Endothelial cell (in vitro differentiated cells): ENCODE results near the gene ITPR2. TPM values are rescaled to one million over a fixed set of nuclear protein-coding genes. Genes with fewer than 3 reads are reported as not detected.
"Not testable (repeated sequence)": the region's sequence is repeated elsewhere in the genome, so short reads cannot be mapped to it uniquely, and the experiment has no call there.

Experiments used
- DNase-seq: peaks from one replicate; pipeline ENCODE4 v3.0.0; 2021; ENCODE audit warnings: low spot score
- H3K27ac Mint-ChIP-seq: one replicate; pipeline ENCODE4 v1.8.0; 2021; ENCODE audit warnings: mixed read lengths, inconsistent platforms; ENCODE audit not compliant: unreplicated experiment
- H3K27me3 Mint-ChIP-seq: one replicate; pipeline ENCODE4 v1.8.0; 2021; ENCODE audit warnings: mild to moderate bottlenecking, moderate library complexity, mixed read lengths, inconsistent platforms; ENCODE audit not compliant: unreplicated experiment
- H3K36me3 Mint-ChIP-seq: one replicate; pipeline ENCODE4 v1.8.0; 2021; ENCODE audit warnings: mild to moderate bottlenecking, low read depth, mixed read lengths, inconsistent platforms; ENCODE audit not compliant: unreplicated experiment
- H3K4me1 Mint-ChIP-seq: one replicate; pipeline ENCODE4 v1.8.0; 2021; ENCODE audit warnings: mild to moderate bottlenecking, mixed read lengths, inconsistent platforms; ENCODE audit not compliant: unreplicated experiment
- H3K4me3 Mint-ChIP-seq: one replicate; pipeline ENCODE4 v1.8.0; 2021; ENCODE audit warnings: mild to moderate bottlenecking, mixed read lengths, inconsistent platforms; ENCODE audit not compliant: unreplicated experiment
- H3K9me3 Mint-ChIP-seq: one replicate; pipeline ENCODE4 v1.8.0; 2021; ENCODE audit warnings: mixed read lengths, inconsistent platforms; ENCODE audit not compliant: unreplicated experiment
- total RNA-seq: library from RNA; stranded (reverse); fragmentation: NEBNext Ultra II Directional; extraction: Animal tissue kit (Norgen Biotek cat#: 25700); gene quantifications from one replicate; pipeline ENCODE4 v1.2.1, GENCODE V29; 2021; ENCODE audit not compliant: unreplicated experiment
- TF ChIP-seq, protein P1 (sequence below): fragments of 200-600 bp; sonication (generic); IDR thresholded peaks from one replicate; pipeline ENCODE4 v1.5.0; 2021; ENCODE audit warnings: antibody characterized with exemption; ENCODE audit not compliant: unreplicated experiment

ITPR2 gene
- total RNA-seq, 1 donor from 2014 or later: 33.8 TPM

DNA sequence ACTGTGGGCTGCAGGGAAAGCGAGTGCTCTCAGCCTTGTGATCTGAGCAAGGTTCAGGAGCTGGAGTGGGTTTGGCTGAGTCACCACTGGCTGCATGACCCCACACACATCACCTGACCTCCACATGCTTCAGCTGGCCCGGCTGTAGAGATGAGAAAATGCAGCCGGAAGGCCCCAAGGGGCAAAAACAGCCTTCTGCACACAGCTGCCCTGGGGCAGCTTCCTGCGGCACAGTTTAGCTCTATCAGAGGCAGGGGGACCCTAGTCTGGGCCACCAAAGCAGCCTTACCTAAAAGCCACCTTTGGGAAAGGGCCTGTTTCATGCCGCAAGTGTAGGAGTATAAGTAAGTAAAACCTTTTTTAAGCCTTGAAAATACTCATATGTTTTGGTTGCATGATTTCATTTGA is 514.3 kb downstream of the ITPR2 start:
- no peaks in the 10 kb centered on the region for H3K9me3 Mint-ChIP-seq
- TF ChIP-seq, protein P1, sequence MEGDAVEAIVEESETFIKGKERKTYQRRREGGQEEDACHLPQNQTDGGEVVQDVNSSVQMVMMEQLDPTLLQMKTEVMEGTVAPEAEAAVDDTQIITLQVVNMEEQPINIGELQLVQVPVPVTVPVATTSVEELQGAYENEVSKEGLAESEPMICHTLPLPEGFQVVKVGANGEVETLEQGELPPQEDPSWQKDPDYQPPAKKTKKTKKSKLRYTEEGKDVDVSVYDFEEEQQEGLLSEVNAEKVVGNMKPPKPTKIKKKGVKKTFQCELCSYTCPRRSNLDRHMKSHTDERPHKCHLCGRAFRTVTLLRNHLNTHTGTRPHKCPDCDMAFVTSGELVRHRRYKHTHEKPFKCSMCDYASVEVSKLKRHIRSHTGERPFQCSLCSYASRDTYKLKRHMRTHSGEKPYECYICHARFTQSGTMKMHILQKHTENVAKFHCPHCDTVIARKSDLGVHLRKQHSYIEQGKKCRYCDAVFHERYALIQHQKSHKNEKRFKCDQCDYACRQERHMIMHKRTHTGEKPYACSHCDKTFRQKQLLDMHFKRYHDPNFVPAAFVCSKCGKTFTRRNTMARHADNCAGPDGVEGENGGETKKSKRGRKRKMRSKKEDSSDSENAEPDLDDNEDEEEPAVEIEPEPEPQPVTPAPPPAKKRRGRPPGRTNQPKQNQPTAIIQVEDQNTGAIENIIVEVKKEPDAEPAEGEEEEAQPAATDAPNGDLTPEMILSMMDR: no peak
- no peak overlapping the region for H3K27ac Mint-ChIP-seq
- H3K27me3 Mint-ChIP-seq: peaks cover 1% of the 10 kb centered on the region
- no peak for DNase-seq
- H3K36me3 Mint-ChIP-seq: peaks cover 5% of the 10 kb centered on the region
- H3K4me1 Mint-ChIP-seq: no peaks in the 10 kb centered on the region
- H3K4me3 Mint-ChIP-seq: no peak overlapping the region

DNA sequence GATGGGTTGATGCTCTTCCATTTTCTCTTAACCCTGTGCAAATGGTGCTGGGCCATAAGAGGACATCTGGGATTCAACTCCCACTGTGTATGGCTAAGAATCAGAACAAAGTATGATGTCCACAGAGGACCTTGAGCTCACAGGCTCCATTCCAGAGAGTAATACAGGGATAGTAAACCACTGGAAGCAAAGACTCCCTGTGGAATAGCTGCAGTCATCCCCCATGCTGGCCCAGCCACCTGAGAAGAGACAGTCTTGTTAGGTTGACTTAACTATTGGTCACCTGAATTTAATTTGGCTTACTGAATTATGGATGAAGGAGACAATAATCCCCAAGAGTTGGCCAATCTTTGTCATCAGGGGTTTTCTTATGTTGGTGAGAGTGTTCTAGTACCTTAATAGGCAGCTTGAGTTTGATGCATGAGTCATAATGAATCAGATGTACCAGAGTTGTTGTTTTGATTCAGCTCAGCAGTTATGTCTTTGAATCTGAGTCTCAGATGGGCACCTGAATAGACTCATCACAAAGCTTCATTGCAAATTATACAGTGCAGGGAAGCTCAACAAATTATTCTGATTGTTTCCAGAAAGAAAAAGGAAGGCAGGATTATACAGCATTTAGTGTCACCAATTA is 514.9 kb downstream of the ITPR2 start:
- Mint-ChIP-seq H3K36me3 (peaks cover 5% of the 10 kb centered on the region), H3K27ac (no peak overlapping the region), H3K9me3 (no peaks in the 10 kb centered on the region), H3K4me3 (no peak overlapping the region), H3K27me3 (peaks cover 1% of the 10 kb centered on the region), H3K4me1 (no peaks in the 10 kb centered on the region)
- DNase-seq: no peak
- TF ChIP-seq, protein P1: no peak

DNA sequence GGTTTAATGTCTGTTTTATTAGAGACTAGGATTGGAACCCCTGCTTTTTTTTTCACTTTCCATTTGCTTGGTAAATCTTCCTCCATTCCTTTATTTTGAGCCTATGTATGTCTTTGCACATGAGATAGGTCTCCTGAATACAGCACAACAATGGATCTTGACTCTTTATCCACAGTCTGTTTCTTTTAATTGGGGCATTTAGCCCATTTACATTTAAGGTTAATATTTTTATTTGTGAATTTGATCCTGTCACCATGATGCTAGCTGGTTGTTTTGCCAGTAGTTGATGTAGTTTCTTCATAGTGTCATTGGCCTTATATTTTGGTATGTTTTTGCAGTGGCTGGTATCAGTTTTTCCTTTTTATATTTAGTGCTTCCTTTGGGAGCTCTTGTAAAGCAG is 518.9 kb downstream of the ITPR2 start:
- not testable (repeated sequence) for H3K36me3 Mint-ChIP-seq, DNase-seq, H3K9me3 Mint-ChIP-seq, H3K4me3 Mint-ChIP-seq, H3K27ac Mint-ChIP-seq, H3K27me3 Mint-ChIP-seq, H3K4me1 Mint-ChIP-seq

DNA sequence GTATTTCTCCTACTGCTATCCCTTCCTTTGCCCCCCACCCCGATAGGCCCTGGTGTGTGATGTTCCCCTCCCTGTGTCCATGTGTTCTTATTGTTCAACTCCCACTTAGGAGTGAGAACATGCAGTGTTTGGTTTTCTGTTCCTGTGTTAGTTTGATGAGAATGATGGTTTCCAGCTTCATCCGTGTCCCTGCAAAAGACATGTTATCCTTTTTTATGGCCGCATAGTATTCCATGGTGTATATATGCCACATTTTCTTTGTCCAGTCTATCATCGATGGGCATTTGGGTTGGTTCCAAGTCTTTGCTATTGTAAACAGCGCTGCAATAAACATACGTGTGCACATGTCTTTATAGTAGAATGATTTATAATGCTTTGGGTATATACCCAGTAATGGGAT is 522.5 kb downstream of the ITPR2 start:
- H3K27ac Mint-ChIP-seq, H3K36me3 Mint-ChIP-seq, H3K4me3 Mint-ChIP-seq, H3K27me3 Mint-ChIP-seq, H3K4me1 Mint-ChIP-seq, DNase-seq, H3K9me3 Mint-ChIP-seq: not testable (repeated sequence)

DNA sequence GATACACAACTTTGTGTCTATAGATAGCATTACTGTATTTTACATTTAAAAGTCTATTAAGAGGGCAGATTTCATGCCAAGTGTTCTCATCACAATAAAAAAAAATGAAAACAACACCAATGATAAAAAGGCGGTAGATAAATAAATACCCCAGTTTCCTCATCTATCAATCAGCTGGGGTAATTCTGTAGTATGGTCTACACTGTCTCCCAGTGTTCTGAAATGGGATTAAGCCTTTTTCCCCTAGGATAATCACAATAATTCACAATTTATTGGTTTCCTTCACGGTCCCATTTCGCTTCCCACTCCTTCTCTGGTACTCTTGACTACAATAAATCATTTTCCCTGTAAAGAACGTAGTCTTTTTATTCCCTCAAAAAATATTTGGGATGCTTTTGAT is 523.4 kb downstream of the ITPR2 start:
- no peak for DNase-seq
- H3K27me3 Mint-ChIP-seq: no peaks in the 10 kb centered on the region
- TF ChIP-seq, protein P1: no peak
- H3K36me3 Mint-ChIP-seq: peaks cover under 1% of the 10 kb centered on the region
- no peaks in the 10 kb centered on the region for H3K9me3 Mint-ChIP-seq
- no peak overlapping the region for H3K27ac Mint-ChIP-seq
- no peak overlapping the region for H3K4me3 Mint-ChIP-seq
- H3K4me1 Mint-ChIP-seq: no peaks in the 10 kb centered on the region

DNA sequence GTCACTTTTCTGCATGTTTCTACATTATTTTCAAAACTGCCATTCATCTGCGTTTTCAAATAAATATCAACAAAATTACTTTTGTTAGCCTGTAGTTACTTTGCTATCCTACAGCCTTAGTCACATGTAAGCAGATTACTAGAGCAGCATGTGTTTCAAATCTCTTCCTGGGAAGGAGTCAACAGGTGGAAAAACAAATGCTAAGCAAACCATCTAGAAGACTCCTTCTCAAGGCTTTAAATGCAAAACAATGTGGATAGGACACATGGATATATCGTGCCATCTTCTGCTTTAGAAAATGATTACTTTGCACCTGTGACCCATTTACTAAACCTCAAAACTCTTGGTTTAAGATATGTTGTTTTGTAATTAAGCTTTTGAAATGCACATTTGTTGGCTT is 528.7 kb downstream of the ITPR2 start:
- Mint-ChIP-seq H3K9me3 (no peaks in the 10 kb centered on the region), H3K4me3 (no peak overlapping the region), H3K27me3 (no peaks in the 10 kb centered on the region), H3K4me1 (no peaks in the 10 kb centered on the region), H3K36me3 (no peaks in the 10 kb centered on the region), H3K27ac (no peak overlapping the region)
- TF ChIP-seq, protein P1: no peak
- no peak for DNase-seq
